SK-N-SH (cell line): ENCODE data around the gene GFM1. TPM values are rescaled to one million over a fixed set of nuclear protein-coding genes. Genes with fewer than 3 reads are reported as not detected.

Source experiments
- CTCF ChIA-PET: fragments of 300-600, 350-600 bp; formaldehyde crosslinking; extraction: SDS; loops from one replicate; lab custom pipeline; 2021; lab: Yijun Ruan, JAX
- POLR2A ChIA-PET: fragments of 350-600 bp; sonication (Branson Sonifier 250); formaldehyde crosslinking; extraction: SDS; loops from one replicate; lab custom pipeline; 2020; ENCODE audit warnings: antibody characterized with exemption, inconsistent platforms; lab: Yijun Ruan, JAX
- DNase-seq: peaks from one replicate; pipeline ENCODE4 v3.0.0; 2012
- H2AFZ ChIP-seq: fragments of 200-600 bp; sonication (generic); 2 replicates; pipeline ENCODE4 v1.8.1; 2016; ENCODE audit warnings: antibody characterized with exemption, mild to moderate bottlenecking, low read depth
- H3F3A ChIP-seq: fragments of 200-600 bp; sonication (generic); replicated peaks from 2 replicates; pipeline ENCODE3; 2016; ENCODE audit warnings: antibody characterized with exemption, mild to moderate bottlenecking; ENCODE audit not compliant: insufficient read depth
- H3K27ac ChIP-seq, 2 experiments: fragments of 200-500 bp in 1 of 2; fragments of 200-600 bp in 1 of 2; sonication (Bioruptor generic) in 1 of 2; sonication (generic), shearing (Covaris generic) in 1 of 2; 2 replicates each; pipeline versions ENCODE4 v1.5.1 to v1.6.1; 2014 to 2016; ENCODE audit warnings: low read depth in 2 of 2, inconsistent platforms in 1 of 2, low read length in 1 of 2, mild to moderate bottlenecking in 1 of 2, mixed read lengths in 1 of 2
- H3K27me3 ChIP-seq: fragments of 200-600 bp; sonication (generic), shearing (Covaris generic); 2 replicates; pipeline ENCODE4 v1.6.1; 2016; ENCODE audit warnings: mixed run types; ENCODE audit not compliant: insufficient read depth
- H3K36me3 ChIP-seq, 2 experiments: fragments of 200-500 bp in 1 of 2; fragments of 200-600 bp in 1 of 2; sonication (Bioruptor generic) in 1 of 2; sonication (generic) in 1 of 2; replicated peaks in 1 of 2; 2 replicates each; pipeline versions ENCODE3 to v1.5.1; 2014 to 2016; ENCODE audit warnings: low read length in 1 of 2, mild to moderate bottlenecking in 1 of 2; ENCODE audit not compliant: insufficient read depth in 2 of 2, control insufficient read depth in 1 of 2
- H3K4me1 ChIP-seq, 2 experiments: fragments of 200-500 bp in 1 of 2; fragments of 200-600 bp in 1 of 2; sonication (Bioruptor generic) in 1 of 2; sonication (generic), shearing (Covaris generic) in 1 of 2; 2 replicates each; pipeline versions ENCODE4 v1.5.1 to v1.6.1; 2014 to 2016; ENCODE audit warnings: low read depth in 1 of 2, low read length in 1 of 2, mixed run types in 1 of 2; ENCODE audit not compliant: insufficient read depth in 2 of 2, control insufficient read depth in 1 of 2
- H3K4me2 ChIP-seq: fragments of 200-600 bp; sonication (generic), shearing (Covaris generic); 2 replicates; pipeline ENCODE4 v1.6.1; 2017; ENCODE audit warnings: mixed run types
- H3K4me3 ChIP-seq, 2 experiments: fragments of 200-500 bp in 1 of 2; fragments of 200-600 bp in 1 of 2; sonication (Bioruptor generic) in 1 of 2; sonication (generic), shearing (Covaris generic) in 1 of 2; 2 replicates each; pipeline versions ENCODE4 v1.5.1 to v1.8.1; 2014 to 2016; ENCODE audit warnings: low read depth in 2 of 2, inconsistent platforms in 1 of 2, low read length in 1 of 2, mild to moderate bottlenecking in 1 of 2, mixed read lengths in 1 of 2, moderate library complexity in 1 of 2
- H3K79me2 ChIP-seq: fragments of 200-600 bp; sonication (generic); 2 replicates; pipeline ENCODE4 v1.8.1; 2017; ENCODE audit warnings: mild to moderate bottlenecking; ENCODE audit not compliant: insufficient read depth
- H3K9ac ChIP-seq: fragments of 200-600 bp; sonication (generic); 2 replicates; pipeline ENCODE4 v1.6.1; 2017; ENCODE audit warnings: mixed run types
- H3K9me2 ChIP-seq: fragments of 200-600 bp; sonication (generic); 2 replicates; pipeline ENCODE4 v1.6.1; 2017; ENCODE audit warnings: mixed run types
- H3K9me3 ChIP-seq: fragments of 200-600 bp; sonication (generic); 2 replicates; pipeline ENCODE4 v1.6.1; 2017; ENCODE audit warnings: mixed run types, mild to moderate bottlenecking, moderate library complexity
- H4K20me1 ChIP-seq: fragments of 200-600 bp; sonication (generic); 2 replicates; pipeline ENCODE4 v1.6.1; 2017; ENCODE audit warnings: mild to moderate bottlenecking, mixed run types; ENCODE audit not compliant: insufficient read depth
- FOSL2 ChIP-seq: IDR thresholded peaks from 2 replicates; pipeline ENCODE4 v1.4.0; 2012; ENCODE audit warnings: low read depth, mild to moderate bottlenecking, moderate library complexity, borderline replicate concordance
- GATA2 ChIP-seq: sonication (generic); formaldehyde crosslinking; IDR thresholded peaks from 2 replicates; pipeline ENCODE4 v1.5.0; 2020; ENCODE audit warnings: mild to moderate bottlenecking, missing genetic modification reagents
- TAF1 ChIP-seq: IDR thresholded peaks from 2 replicates; pipeline ENCODE4 v1.6.1; 2012; ENCODE audit warnings: low read depth, mild to moderate bottlenecking, low read length, moderate library complexity, borderline replicate concordance
- YY1 ChIP-seq: IDR thresholded peaks from 2 replicates; pipeline ENCODE4 v1.4.0; 2012; ENCODE audit warnings: low read depth, mild to moderate bottlenecking
- WGBS: methylation state at CpG from one replicate; pipeline ENCODE4 v1.1.6; 2017; ENCODE audit warnings: low lambda C conversion rate; 5-methylcytosine and 5-hydroxymethylcytosine counted together
- polyA plus RNA-seq, 3 experiments: library from polyadenylated mRNA; depleted of rRNA; stranded (reverse); fragments of >200 nt; gene quantifications; 2 replicates each; pipeline ENCODE4 v1.2.3, GENCODE V29; 2012
- small RNA-seq, 7 experiments: library from RNA; depleted of rRNA; stranded (forward); fragments of <200 nt; gene quantifications; one replicate each; pipeline ENCODE3, GENCODE V24; 2012
- TF ChIP-seq, protein P1 (sequence below): IDR thresholded peaks from 2 replicates; pipeline ENCODE4; 2012

GFM1 gene
- polyA plus RNA-seq, 1 of the 3 experiments (the other 2 are of a cell fraction): 25.2 TPM

DNA sequence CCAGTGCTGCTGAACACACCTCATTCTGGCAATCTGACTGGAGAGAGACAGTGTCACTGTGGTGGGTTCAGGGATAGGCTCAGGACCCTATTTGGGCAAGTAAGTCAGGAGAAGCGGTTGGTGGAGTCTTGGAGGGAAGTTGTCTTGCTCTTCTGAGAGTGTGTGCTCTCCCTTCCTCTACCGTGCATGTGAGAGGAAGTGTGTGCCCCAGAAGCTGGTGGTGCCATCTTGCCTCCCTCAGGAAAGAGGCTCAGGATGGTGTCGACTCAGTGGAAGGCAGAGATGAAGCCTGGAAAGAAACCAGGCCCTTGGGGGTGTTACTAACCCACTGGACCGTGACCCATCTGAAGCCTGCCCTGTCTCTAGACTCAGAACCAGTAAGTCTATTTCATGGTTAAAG lies 94.8 kb downstream of the GFM1 start:
- peaks cover 2 to 6% of the 10 kb centered on the region in 2 experiments; a peak in 2 of 4 replicates for H3K4me1 ChIP-seq
- H3K79me2 ChIP-seq: no peaks in the 10 kb centered on the region
- no peak overlapping the region for H3K4me2 ChIP-seq
- H3F3A ChIP-seq: no peaks in the 10 kb centered on the region
- ChIA-PET POLR2A (no interaction called here), CTCF (no interaction called here)
- no peaks in the 10 kb centered on the region for H4K20me1 ChIP-seq
- no peaks in the 10 kb centered on the region for H3K36me3 ChIP-seq
- no peak overlapping the region for H2AFZ ChIP-seq
- no peak overlapping the region for H3K4me3 ChIP-seq
- H3K9me2 ChIP-seq: no peaks in the 10 kb centered on the region
- no peak for DNase-seq
- no peak overlapping the region for H3K27ac ChIP-seq
- no peaks in the 10 kb centered on the region for H3K27me3 ChIP-seq
- no peak for TF ChIP-seq TAF1
- no peak for TF ChIP-seq YY1
- H3K9ac ChIP-seq: no peak overlapping the region
- H3K9me3 ChIP-seq: no peaks in the 10 kb centered on the region
- 82% methylated on average over 4 of the region's 4 CpGs for WGBS

DNA sequence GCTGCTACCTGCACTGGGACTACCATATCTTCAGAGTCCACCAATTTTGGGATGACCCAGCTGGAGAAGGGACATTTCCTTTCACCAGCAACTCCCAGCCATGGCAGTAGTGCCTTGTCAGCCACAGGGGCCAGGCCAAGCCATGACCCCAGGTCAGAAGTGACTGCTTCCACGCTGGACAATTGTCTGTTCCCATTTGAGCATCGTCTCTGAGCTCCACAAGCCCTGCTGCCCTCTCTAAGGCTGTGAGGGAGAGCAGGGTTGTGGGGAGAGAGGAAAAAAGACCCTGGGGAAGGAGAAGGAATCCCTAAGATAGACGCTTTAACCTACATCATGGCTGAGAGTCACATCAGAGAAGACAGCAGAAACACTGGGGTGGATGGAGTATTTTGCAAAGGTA lies 95.3 kb downstream of the GFM1 start:
- H3K79me2 ChIP-seq: no peaks in the 10 kb centered on the region
- H3K9me3 ChIP-seq: no peaks in the 10 kb centered on the region
- TF ChIP-seq FOSL2: no peak
- no peak for TF ChIP-seq YY1
- no peak for TF ChIP-seq GATA2 (CRISPR knock-in tag)
- TF ChIP-seq, protein P1, sequence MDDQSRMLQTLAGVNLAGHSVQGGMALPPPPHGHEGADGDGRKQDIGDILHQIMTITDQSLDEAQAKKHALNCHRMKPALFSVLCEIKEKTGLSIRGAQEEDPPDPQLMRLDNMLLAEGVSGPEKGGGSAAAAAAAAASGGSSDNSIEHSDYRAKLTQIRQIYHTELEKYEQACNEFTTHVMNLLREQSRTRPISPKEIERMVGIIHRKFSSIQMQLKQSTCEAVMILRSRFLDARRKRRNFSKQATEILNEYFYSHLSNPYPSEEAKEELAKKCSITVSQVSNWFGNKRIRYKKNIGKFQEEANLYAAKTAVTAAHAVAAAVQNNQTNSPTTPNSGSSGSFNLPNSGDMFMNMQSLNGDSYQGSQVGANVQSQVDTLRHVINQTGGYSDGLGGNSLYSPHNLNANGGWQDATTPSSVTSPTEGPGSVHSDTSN: no peak
- H3K27me3 ChIP-seq: no peaks in the 10 kb centered on the region
- WGBS: 92% methylated on average over 3 of the region's 3 CpGs
- DNase-seq: no peak
- H2AFZ ChIP-seq: no peak overlapping the region
- H3F3A ChIP-seq: no peaks in the 10 kb centered on the region
- no peak overlapping the region for H3K27ac ChIP-seq
- ChIA-PET POLR2A (no interaction called here), CTCF (interaction anchor here (1.1 kb wide), 1 partner anchor 23 kb away, joined by 3 read pairs; no protein-coding TSS in a partner anchor)
- H3K9ac ChIP-seq: no peak overlapping the region
- no peak overlapping the region for H3K4me3 ChIP-seq
- H3K4me2 ChIP-seq: no peak overlapping the region
- H4K20me1 ChIP-seq: no peaks in the 10 kb centered on the region
- no peaks in the 10 kb centered on the region for H3K36me3 ChIP-seq
- H3K4me1 ChIP-seq: peaks cover 2 to 6% of the 10 kb centered on the region in 2 experiments; a peak in 2 of 4 replicates
- H3K9me2 ChIP-seq: no peaks in the 10 kb centered on the region

Small RNA genes within 50 kb of the gene (small RNA-seq; reads per million reads assigned to genes)
- 0 reads per million in 7 experiments for gene AC025033.1
- gene AC080013.6: 0 reads per million in 7 experiments

Other genes with a start within 250 kb of the GFM1 start
- 8.2 and 9.4 TPM in 2 replicates for gene MLF1, start 73.3 kb upstream of the GFM1 start, polyA plus RNA-seq (2012; rRNA removed)
- gene LXN, start 28.1 kb downstream of the GFM1 start, polyA plus RNA-seq (2012; rRNA removed): not detected in 2 replicates
- gene RARRES1, start 87.9 kb downstream of the GFM1 start, polyA plus RNA-seq (2012; rRNA removed): 0.11 and 0.15 TPM in 2 replicates
- gene MFSD1, start 157.5 kb downstream of the GFM1 start, polyA plus RNA-seq (2012; rRNA removed): 44.9 and 70.4 TPM in 2 replicates